Muscle of back (tissue), 11 donors: ENCODE data around the gene VANGL2. TPM values are rescaled to one million over a fixed set of nuclear protein-coding genes. Genes with fewer than 3 reads are reported as not detected.

Experiments used
- DNase-seq, 3 donors: peaks; one replicate each; pipeline versions ENCODE4 v3.0.0 to v3.0.0-alpha.2; 2013
- polyA plus RNA-seq, 10 donors: library from polyadenylated mRNA; unstranded; fragments of 120-200 nt; gene quantifications; one replicate each; pipeline ENCODE4 v1.2.1, GENCODE V29; 2013; ENCODE audit not compliant: insufficient read length in 10 of 10

VANGL2 gene
- polyA plus RNA-seq, 10 donors = 7.5 to 18.7 (median 9.6) TPM

DNA sequence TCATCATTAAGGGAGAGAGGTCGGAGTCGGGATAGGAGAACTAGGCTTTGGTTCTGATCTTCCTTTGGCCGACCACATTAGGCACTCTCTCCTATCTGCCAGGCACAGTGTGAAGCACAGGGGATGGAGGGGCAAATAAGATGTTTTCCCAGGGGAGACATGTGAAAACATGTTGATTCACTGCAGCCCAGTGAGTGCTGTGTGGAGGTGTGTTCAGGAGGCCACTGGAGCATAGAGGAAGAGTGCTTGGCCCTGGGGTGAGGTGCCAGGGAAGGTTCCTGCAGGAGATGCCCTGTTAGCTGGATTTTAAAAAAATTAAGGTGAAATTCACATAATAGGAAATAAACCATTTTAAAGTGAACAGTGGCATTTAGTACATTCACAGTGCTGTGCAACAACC, 3.7 kb downstream of the VANGL2 start:
- no peak for DNase-seq

DNA sequence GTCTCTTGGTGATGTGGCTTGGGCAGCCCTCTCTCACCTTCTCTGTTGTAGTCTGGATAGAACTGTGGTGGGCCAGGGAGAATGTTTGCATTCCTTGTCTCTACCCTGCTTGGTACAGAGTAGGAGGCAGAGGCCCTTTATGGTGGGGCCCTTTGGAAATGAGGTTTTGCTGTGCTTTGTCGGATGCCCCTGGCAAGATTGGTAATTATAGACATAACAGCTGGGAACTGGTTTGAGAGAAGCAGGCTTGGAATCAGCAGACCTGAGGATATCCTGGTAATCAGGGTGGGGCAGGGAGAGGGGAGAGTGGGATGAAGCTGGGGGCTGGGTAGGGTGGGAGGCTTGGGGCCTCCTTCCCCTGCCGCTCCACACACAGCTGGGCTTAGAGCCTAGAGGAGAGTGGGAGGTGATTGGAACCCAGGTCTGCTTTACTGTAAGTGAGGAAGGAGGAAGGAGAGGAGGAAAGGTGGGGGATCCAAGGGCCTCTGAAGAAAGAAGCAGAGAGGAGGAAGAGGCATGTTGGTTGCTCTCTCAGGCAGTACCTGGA, 5.0 kb downstream of the VANGL2 start:
- DNase-seq = no peak

GRCh38 chr1:160406131-160406968, 6.0 kb downstream of the VANGL2 start:
- DNase-seq = no peak

DNA sequence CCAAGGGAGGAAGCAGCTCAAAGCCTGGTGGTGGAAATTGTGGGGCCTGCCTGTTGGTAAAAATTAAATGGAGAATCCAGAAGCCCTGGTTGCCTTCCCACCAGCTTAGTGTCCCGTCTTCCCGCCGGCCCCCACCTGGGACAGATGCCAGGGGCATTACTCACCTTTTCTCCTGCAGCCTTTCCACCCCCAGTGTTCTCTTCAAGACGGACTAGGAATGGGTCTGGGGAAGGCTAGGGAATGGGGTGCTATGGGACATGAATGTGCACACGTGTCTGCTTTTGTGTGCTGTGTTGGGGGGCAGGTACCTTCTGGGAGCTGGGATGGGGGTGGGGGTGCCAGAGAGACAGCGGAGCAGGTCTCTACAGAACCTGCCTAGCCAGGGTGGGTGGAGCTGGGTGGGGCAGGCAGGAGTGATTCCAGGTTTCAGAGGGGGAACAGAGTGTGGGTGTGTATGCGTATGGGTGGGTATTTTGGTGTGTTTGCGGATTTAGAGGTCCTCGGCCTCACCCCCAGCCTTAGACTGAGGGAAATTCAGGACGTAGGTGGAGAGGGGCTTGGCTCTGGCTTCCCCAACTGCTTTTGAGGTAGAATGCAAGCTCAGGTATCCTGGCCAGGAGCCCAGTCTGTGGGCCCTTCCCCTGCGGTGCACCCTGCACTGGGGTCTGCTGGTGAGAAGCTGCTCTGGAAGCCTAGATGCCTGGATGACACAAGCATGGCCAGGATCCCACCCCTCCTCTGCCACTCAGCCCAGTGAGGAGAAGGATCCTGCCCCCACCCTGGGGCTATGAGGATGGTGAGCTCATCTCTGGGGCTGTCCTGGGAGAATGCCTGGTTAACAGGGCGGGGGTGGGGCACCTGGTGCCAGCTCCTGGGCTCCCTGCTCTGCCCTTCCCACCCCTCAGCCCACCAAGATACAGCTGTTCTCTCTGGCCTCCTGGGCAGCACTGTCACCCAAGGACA, 7.8 kb downstream of the VANGL2 start:
- no peak for DNase-seq

DNA sequence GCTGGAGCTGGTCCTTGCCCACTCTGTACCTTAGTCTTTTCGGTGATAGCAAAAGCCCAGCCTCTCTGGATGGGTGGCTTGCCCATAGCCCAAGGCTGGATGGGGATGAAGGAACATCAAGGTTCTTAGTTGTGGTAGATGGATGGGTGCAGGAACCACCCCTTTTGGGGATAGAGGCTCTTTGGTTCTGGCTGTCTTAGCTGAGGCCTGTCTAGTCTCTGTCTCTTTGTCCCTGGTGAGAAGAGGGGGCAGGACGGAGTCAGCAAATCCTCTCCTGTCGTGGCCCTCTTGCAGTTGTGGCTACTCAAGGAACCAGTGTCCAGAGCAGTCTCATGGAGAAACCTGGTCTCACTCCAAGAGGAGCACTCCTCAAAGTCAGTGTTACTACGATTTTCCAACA, 8.5 kb downstream of the VANGL2 start:
- no peak for DNase-seq

DNA sequence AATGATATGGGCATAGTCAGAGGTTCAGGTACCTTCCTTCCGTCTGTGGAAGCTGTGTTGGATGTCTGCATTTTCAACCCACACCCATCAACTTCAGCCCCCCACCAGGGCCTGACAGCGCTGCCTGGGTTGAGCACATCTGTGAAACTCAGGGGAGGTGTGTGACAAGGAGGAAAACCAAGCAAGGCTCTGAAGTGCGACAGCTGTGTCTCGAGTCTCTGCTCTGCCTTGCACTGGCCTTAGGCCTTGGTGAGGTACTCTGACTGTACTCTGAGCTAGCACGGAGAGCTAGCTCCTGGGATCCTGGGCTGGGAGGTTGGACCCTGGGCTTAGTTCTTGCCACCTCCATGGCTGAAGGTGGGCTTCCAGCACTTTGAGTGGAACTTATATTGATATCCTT, 9.1 kb downstream of the VANGL2 start:
- DNase-seq = no peak

DNA sequence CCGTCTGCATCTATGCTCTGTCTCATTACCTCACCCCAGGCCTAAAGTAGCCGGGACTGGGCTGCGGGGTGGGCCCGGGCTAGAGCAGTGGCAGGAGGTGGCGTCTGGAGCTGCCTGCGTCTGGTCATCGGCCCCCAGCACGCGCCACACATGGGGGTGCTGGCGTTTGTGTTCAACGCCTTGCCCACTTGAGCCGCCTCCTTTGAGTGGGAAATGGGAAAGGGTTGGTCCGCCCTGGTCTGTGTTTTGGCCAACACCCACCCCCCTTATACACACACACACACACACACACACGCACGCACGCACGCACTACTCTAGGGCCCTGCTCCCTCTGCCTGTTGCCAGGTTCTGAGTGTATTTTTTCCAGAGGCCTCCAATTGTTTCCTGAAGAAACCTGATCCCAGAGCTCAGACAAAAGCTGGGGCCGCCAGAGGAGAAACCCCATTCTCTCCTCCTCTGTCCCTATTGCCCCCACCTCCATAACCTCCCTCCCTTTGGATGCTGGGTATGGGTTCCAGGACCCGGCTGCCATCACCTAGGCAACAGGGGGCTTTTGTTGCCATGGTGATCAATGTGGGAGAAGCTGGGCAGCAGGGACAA, 10.1 kb downstream of the VANGL2 start:
- DNase-seq = peak; percentile 54 to 92 (median 82)

- DNase-seq = peak in 1 of 3 donors; percentile 59
Observed at GRCh38 chr1:160411271-160412027, 11.1 kb downstream of the VANGL2 start.

DNA sequence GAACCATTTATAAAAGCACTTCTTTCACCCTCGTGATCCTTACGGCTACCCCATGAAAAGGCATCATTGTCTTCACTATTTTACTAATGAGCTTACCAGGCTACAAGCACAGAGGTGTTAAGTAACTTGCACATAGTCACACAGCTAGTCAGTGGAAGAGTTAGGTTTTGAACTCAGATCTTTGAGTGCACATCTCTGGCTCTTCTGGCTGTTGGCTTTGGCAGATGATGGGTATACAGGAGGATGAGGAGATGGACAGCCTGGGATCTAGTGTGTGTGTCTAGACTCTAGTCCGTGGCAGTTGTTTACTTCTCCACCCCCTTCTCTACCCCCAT, 11.6 kb downstream of the VANGL2 start:
- DNase-seq = no peak

- no peak for DNase-seq
Observed at GRCh38 chr1:160413716-160414115, 13.4 kb downstream of the VANGL2 start.

- no peak for DNase-seq
Observed at GRCh38 chr1:160414881-160415280, 14.5 kb downstream of the VANGL2 start.

- DNase-seq = no peak
Observed at GRCh38 chr1:160415696-160416290, 15.4 kb downstream of the VANGL2 start.

DNA sequence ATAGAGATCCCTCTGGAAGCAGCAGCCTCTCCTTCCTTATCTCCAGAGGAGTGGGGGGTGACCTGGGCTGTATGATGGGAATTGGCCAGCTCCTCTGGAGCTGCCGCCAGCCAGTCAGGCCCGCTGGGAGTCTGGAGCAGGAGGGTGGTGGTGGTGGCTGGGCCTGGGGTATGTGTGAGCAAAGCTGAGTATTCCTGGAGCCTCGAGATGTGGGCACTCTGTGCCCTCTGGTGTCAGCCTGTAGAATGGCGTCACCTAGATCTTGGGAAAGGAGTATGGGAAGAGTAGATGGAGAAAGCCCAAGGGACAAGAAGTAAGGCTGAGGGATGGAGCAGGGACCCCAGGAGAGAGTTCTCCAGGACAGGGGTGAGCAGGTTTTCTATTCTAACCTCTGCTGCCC, 16.0 kb downstream of the VANGL2 start:
- no peak for DNase-seq

GRCh38 chr1:160418483-160418882, 18.1 kb downstream of the VANGL2 start:
- DNase-seq = no peak

DNA sequence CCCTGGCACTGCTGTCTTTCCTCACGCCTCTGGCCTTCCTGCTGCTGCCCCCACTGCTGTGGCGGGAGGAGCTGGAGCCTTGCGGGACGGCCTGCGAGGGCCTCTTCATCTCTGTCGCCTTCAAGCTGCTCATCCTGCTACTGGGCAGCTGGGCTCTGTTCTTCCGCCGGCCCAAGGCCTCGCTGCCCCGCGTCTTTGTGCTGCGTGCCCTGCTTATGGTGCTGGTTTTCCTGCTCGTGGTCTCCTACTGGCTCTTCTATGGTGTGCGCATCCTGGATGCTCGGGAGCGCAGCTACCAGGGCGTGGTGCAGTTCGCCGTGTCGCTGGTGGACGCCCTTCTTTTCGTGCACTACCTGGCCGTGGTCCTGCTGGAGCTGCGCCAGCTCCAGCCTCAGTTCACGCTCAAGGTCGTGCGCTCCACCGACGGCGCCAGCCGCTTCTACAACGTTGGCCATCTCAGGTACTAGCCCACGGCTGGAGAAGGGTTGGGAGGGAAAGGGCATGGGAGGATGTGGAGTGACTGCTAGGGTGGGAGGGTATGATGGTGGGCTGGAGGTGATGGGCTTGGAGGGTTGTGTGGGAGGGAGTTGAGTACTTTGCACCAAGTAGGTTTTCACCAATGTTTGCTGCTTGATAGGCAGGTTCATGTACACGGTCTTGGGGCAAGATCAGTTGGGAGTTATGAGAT, 18.9 kb downstream of the VANGL2 start:
- no peak for DNase-seq

DNA sequence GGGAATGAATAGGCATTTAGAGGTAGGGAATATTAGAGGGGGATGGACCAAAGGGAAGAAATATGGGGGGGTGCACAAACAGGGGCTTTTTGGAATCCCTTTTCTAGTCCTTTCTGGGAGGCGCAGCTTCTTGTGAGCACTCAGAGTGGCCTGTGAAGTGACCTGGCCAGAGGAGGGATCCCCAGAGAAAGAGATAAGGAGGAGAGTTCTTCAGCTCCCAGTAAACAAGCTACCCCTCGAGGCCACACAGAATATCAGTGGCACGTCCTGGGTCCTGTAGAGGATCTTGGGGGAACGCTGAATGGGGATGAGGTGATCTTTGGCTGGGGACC, 19.4 kb downstream of the VANGL2 start:
- no peak for DNase-seq

DNA sequence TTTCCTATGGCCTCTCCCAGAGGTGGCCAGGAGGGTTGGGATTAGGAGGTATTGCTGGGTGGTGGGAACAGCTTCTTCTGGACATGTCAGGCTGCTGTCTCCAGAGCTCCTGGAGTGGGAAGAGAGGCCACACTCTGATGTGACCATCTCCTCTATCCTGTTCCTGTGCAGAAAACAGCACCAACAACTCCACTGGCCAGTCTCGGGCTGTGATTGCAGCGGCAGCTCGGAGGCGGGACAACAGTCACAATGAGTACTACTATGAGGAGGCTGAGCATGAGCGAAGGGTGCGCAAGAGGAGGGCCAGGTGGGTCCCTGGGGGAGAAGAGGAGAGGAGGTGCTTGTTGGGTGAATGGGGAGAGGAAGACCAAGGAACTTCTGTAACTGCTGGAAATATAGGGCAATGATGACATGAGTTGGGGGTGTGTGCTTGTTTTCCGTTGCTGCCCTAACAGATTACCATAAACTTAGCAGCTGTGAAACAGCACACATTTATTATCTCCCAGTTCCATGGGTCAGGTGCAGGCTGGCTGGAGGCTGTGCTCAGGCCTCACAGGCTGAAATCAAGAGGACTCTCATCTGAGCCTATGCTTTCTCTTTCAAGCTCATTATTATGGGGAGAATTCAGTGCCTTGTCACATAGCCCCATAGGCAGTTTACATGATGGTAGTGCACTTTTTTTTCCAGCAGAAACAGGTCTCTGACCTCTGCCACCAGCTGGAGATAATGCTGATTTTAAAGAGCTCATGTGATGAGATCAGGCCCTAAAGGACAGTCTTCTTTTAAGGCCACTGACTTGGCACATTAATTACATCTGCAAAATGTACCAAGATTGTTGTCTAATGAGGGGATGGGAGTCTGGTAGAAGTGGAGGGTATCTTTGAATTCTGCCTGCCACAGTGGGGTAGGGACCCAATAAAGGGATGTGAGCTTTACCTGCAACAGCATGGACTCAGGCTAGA, 20.8 kb downstream of the VANGL2 start:
- no peak for DNase-seq

DNA sequence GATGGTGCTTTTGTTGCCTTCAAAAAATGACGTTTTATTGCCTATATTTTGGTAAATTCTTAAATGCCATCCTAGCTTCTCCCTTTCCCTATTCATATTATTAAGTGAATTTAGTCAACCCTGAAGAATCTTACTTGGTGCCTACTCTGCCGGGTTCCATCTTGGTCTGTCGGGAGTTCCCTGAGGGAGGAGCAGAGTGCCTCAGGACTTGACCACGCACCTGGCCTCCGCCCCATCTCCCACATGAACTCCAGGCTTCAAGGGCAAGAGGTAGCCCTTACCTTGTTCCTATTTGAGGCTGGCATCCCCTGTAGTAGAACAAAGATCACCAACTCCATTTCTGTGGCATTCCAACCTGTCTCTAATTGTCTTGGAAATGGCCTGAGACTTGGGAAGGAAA, 21.5 kb downstream of the VANGL2 start:
- no peak for DNase-seq

GRCh38 chr1:160423966-160424365, 23.6 kb downstream of the VANGL2 start:
- no peak for DNase-seq
